Measurements from ENCODE around the gene ZFP36L2.

Gene ZFP36L2

GRCh38 chr2:43241558-43241957, 15.2 kb upstream of the ZFP36L2 start:
- no peak for DNase-seq

GRCh38 chr2:43240766-43241150, 14.4 kb upstream of the ZFP36L2 start:
- DNase-seq = no peak

GRCh38 chr2:43239981-43240765, 13.8 kb upstream of the ZFP36L2 start:
- DNase-seq = no peak

GRCh38 chr2:43238813-43239212, 12.4 kb upstream of the ZFP36L2 start:
- DNase-seq = no peak

GRCh38 chr2:43238176-43238575, 11.8 kb upstream of the ZFP36L2 start:
- DNase-seq = no peak

- no peak for DNase-seq
Measured at GRCh38 chr2:43233218-43234212, 7.1 kb upstream of the ZFP36L2 start.

GRCh38 chr2:43230951-43231827, 4.8 kb upstream of the ZFP36L2 start:
- no peak for DNase-seq

GRCh38 chr2:43230351-43230885, 4.0 kb upstream of the ZFP36L2 start:
- DNase-seq = no peak

GRCh38 chr2:43228756-43229659, 2.6 kb upstream of the ZFP36L2 start:
- no peak for DNase-seq

- no peak for DNase-seq
Measured at GRCh38 chr2:43228321-43228751, 1.9 kb upstream of the ZFP36L2 start.

- DNase-seq = no peak
Measured at GRCh38 chr2:43227830-43228281, 1.4 kb upstream of the ZFP36L2 start.

- DNase-seq = peak; percentile 87
Measured at GRCh38 chr2:43226955-43227829, 786 bp upstream of the ZFP36L2 start.

- DNase-seq = peak; percentile 88
Measured at GRCh38 chr2:43225788-43226557, 433 bp downstream of the ZFP36L2 start.

- DNase-seq = peak; percentile 84
Measured at GRCh38 chr2:43225093-43225787, 1.2 kb downstream of the ZFP36L2 start.

GRCh38 chr2:43224571-43225092, 1.8 kb downstream of the ZFP36L2 start:
- DNase-seq = no peak

- DNase-seq = peak; percentile 84
Measured at GRCh38 chr2:43224131-43224570, 2.3 kb downstream of the ZFP36L2 start.

GRCh38 chr2:43223521-43224001, 2.8 kb downstream of the ZFP36L2 start:
- no peak for DNase-seq
